Embryonic facial prominence (tissue), 1 donor: Measurements from ENCODE around the gene CCDC187.

Source experiments
- DNase-seq: peaks from one replicate; pipeline ENCODE4 v3.0.0-alpha.2; 2016; ENCODE audit errors: extremely low spot score

Gene CCDC187

GRCh38 chr9:136225748-136226679, 77.9 kb downstream of the CCDC187 start:
- DNase-seq, result no peak

- no peak for DNase-seq
Observed at GRCh38 chr9:136225366-136225747, 78.5 kb downstream of the CCDC187 start.

- no peak for DNase-seq
Observed at GRCh38 chr9:136223871-136224640, 79.8 kb downstream of the CCDC187 start.

- no peak for DNase-seq
Observed at GRCh38 chr9:136222906-136223285, 81.0 kb downstream of the CCDC187 start.

- DNase-seq, result no peak
Observed at GRCh38 chr9:136222166-136222905, 81.6 kb downstream of the CCDC187 start.

GRCh38 chr9:136220017-136220729, 83.7 kb downstream of the CCDC187 start:
- DNase-seq, result no peak

GRCh38 chr9:136219276-136219675, 84.6 kb downstream of the CCDC187 start:
- DNase-seq, result no peak

GRCh38 chr9:136218673-136219072, 85.2 kb downstream of the CCDC187 start:
- no peak for DNase-seq

GRCh38 chr9:136218271-136218670, 85.6 kb downstream of the CCDC187 start:
- no peak for DNase-seq

GRCh38 chr9:136216541-136217244, 87.2 kb downstream of the CCDC187 start:
- DNase-seq, result no peak

- no peak for DNase-seq
Observed at GRCh38 chr9:136213733-136214132, 90.2 kb downstream of the CCDC187 start.

GRCh38 chr9:136212345-136212950, 91.4 kb downstream of the CCDC187 start:
- no peak for DNase-seq

GRCh38 chr9:136211441-136212344, 92.2 kb downstream of the CCDC187 start:
- DNase-seq, result no peak

GRCh38 chr9:136211006-136211405, 92.9 kb downstream of the CCDC187 start:
- no peak for DNase-seq

GRCh38 chr9:136210276-136210675, 93.6 kb downstream of the CCDC187 start:
- DNase-seq, result no peak

- no peak for DNase-seq
Observed at GRCh38 chr9:136209786-136210185, 94.1 kb downstream of the CCDC187 start.

- no peak for DNase-seq
Observed at GRCh38 chr9:136209232-136209631, 94.7 kb downstream of the CCDC187 start.

- no peak for DNase-seq
Observed at GRCh38 chr9:136208675-136209074, 95.2 kb downstream of the CCDC187 start.

GRCh38 chr9:136207616-136208015, 96.3 kb downstream of the CCDC187 start:
- no peak for DNase-seq
